ENCODE results near the gene SEL1L3. TPM values are rescaled to one million over a fixed set of nuclear protein-coding genes. Genes with fewer than 3 reads are reported as not detected.

SEL1L3 gene
- total RNA-seq, 1 donor from 2014 or later = 24.9 TPM

DNA sequence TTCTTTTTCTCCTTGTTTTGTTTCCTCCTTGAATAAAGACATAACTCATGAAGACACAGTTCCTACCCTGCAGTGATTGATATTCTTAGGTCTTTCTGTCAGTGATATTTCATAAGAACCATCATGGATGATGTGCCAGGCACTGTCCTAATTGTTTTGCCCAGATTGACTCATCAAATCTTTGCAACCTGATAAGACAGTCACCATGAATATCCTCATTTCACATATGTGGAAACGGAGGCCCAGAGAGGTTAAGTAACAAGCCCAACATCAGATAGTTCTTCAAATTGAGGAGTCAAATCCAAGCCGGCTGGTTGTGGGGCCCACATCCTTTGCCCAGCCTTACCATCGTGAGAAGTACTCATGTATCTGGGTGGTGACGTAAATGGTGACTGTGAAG, 69.9 kb downstream of the SEL1L3 start:
- H3K27me3 Mint-ChIP-seq (ENCODE audit: low read depth, unreplicated experiment) = no peaks in the 10 kb centered on the region
- Histone ChIP-seq H2AFZ (ENCODE audit: low read depth, low read length) (no peak overlapping the region), H3K27me3 (ENCODE audit: insufficient read depth, low read length) (no peaks in the 10 kb centered on the region), H3K36me3 (ENCODE audit: insufficient read depth, low read length) (no peaks in the 10 kb centered on the region), H3K9me3 (ENCODE audit: insufficient read depth, low read depth, low read length) (no peaks in the 10 kb centered on the region), H4K20me1 (ENCODE audit: insufficient read depth, low read length) (no peaks in the 10 kb centered on the region), H3K4me3 (ENCODE audit: insufficient read depth, low read depth, low read length) (no peak overlapping the region), H3K9ac (ENCODE audit: low read length) (no peak overlapping the region), H3K4me1 (ENCODE audit: insufficient read depth, low read length) (peaks cover 14% of the 10 kb centered on the region), H3K27ac (ENCODE audit: low read depth, low read length) (no peak overlapping the region), H3K4me2 (ENCODE audit: low read length) (no peak overlapping the region), H3K79me2 (ENCODE audit: insufficient read depth, low read length) (no peaks in the 10 kb centered on the region)
- no peak overlapping the region for H3K4me3 Mint-ChIP-seq (ENCODE audit: unreplicated experiment)
- H3K36me3 Mint-ChIP-seq (ENCODE audit: low read depth, unreplicated experiment) = peaks cover 35% of the 10 kb centered on the region
- no peak for DNase-seq (ENCODE audit: low read depth)
- TF ChIP-seq, protein P1, sequence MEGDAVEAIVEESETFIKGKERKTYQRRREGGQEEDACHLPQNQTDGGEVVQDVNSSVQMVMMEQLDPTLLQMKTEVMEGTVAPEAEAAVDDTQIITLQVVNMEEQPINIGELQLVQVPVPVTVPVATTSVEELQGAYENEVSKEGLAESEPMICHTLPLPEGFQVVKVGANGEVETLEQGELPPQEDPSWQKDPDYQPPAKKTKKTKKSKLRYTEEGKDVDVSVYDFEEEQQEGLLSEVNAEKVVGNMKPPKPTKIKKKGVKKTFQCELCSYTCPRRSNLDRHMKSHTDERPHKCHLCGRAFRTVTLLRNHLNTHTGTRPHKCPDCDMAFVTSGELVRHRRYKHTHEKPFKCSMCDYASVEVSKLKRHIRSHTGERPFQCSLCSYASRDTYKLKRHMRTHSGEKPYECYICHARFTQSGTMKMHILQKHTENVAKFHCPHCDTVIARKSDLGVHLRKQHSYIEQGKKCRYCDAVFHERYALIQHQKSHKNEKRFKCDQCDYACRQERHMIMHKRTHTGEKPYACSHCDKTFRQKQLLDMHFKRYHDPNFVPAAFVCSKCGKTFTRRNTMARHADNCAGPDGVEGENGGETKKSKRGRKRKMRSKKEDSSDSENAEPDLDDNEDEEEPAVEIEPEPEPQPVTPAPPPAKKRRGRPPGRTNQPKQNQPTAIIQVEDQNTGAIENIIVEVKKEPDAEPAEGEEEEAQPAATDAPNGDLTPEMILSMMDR (IDR thresholded peaks at IDR 0.05; ENCODE audit: insufficient read depth, low read depth, low read length) = no peak
- no peak for TF ChIP-seq EZH2 (IDR thresholded peaks at IDR 0.05; ENCODE audit: insufficient read depth, low read length)
- H3K9me3 Mint-ChIP-seq (ENCODE audit: unreplicated experiment) = no peaks in the 10 kb centered on the region
- peaks cover 14% of the 10 kb centered on the region for H3K4me1 Mint-ChIP-seq (ENCODE audit: low read depth, unreplicated experiment)
- no peak overlapping the region for H3K27ac Mint-ChIP-seq (ENCODE audit: unreplicated experiment)
- FAIRE-seq = no peak

DNA sequence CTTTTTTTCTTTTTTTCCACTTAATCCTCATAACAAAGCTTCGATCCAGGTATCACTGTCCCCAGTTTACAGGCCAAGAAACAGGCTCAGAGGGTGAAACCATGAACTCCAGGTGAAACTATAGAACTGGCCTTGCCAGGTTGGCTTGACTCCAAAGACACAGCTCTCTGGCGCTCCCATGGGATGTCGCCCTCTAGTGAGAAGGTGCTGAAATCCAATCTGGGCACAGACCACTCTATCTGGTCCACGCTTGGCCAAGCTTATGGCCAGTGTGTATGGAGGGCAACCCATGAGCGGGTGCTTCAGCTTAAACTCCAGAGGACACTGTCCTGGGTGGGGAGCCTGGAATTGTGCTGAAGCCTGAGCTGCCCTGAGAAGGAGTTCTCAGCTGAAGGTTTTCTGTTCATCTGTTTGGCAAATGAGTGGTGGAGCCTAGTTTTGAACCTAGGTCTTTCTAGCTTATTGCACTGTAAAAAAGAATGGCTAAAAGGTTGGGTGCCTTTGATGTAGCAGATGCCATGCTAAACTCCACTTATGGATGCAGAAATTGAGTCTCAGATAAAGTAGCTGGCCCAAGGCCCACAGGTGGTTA, 70.5 kb downstream of the SEL1L3 start:
- Histone ChIP-seq H3K9ac (ENCODE audit: low read length) (no peak overlapping the region), H3K36me3 (ENCODE audit: insufficient read depth, low read length) (no peaks in the 10 kb centered on the region), H3K27ac (ENCODE audit: low read depth, low read length) (no peak overlapping the region), H3K27me3 (ENCODE audit: insufficient read depth, low read length) (no peaks in the 10 kb centered on the region), H3K4me1 (ENCODE audit: insufficient read depth, low read length) (peaks cover 14% of the 10 kb centered on the region), H4K20me1 (ENCODE audit: insufficient read depth, low read length) (no peaks in the 10 kb centered on the region), H3K9me3 (ENCODE audit: insufficient read depth, low read depth, low read length) (no peaks in the 10 kb centered on the region), H3K4me2 (ENCODE audit: low read length) (no peak overlapping the region), H2AFZ (ENCODE audit: low read depth, low read length) (no peak overlapping the region), H3K79me2 (ENCODE audit: insufficient read depth, low read length) (no peaks in the 10 kb centered on the region), H3K4me3 (ENCODE audit: insufficient read depth, low read depth, low read length) (no peak overlapping the region)
- Mint-ChIP-seq H3K4me3 (ENCODE audit: unreplicated experiment) (no peak overlapping the region), H3K4me1 (ENCODE audit: low read depth, unreplicated experiment) (peaks cover 14% of the 10 kb centered on the region), H3K9me3 (ENCODE audit: unreplicated experiment) (no peaks in the 10 kb centered on the region), H3K27ac (ENCODE audit: unreplicated experiment) (no peak overlapping the region), H3K36me3 (ENCODE audit: low read depth, unreplicated experiment) (peaks cover 36% of the 10 kb centered on the region), H3K27me3 (ENCODE audit: low read depth, unreplicated experiment) (no peaks in the 10 kb centered on the region)
- TF ChIP-seq, protein P1 (IDR thresholded peaks at IDR 0.05; ENCODE audit: insufficient read depth, low read depth, low read length) = peak; percentile 25
- TF ChIP-seq EZH2 (IDR thresholded peaks at IDR 0.05; ENCODE audit: insufficient read depth, low read length) = no peak
- DNase-seq (ENCODE audit: low read depth) = no peak
- FAIRE-seq = no peak

DNA sequence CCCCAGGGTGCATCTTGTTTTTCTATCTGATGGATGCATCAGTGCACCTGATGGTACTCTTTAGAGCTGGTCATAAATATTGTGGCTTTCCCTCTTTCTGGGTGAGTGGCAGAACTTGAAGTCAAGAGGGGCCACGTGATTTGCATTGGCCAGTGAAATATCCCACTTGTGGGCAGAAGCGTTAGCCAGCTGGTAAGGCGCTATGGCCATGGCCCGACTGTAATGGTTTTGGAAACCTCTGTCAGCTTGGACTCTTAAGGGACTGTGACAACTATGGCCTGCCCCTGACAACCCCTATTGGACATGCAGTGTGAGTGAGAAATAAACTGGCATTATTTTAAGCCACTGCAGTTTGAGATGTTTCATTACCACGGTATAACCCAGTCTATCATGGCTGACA, 72.8 kb downstream of the SEL1L3 start:
- Mint-ChIP-seq H3K36me3 (ENCODE audit: low read depth, unreplicated experiment) (peaks cover 41% of the 10 kb centered on the region), H3K4me1 (ENCODE audit: low read depth, unreplicated experiment) (peaks cover 2% of the 10 kb centered on the region), H3K27ac (ENCODE audit: unreplicated experiment) (no peak overlapping the region), H3K4me3 (ENCODE audit: unreplicated experiment) (no peak overlapping the region), H3K9me3 (ENCODE audit: unreplicated experiment) (no peaks in the 10 kb centered on the region), H3K27me3 (ENCODE audit: low read depth, unreplicated experiment) (no peaks in the 10 kb centered on the region)
- FAIRE-seq (no peak), DNase-seq (ENCODE audit: low read depth) (no peak)
- no peak overlapping the region for H3K27ac ChIP-seq (ENCODE audit: low read depth, low read length)
- no peaks in the 10 kb centered on the region for H4K20me1 ChIP-seq (ENCODE audit: insufficient read depth, low read length)
- no peak overlapping the region for H3K9ac ChIP-seq (ENCODE audit: low read length)
- H3K4me2 ChIP-seq (ENCODE audit: low read length) = no peak overlapping the region
- H3K79me2 ChIP-seq (ENCODE audit: insufficient read depth, low read length) = no peaks in the 10 kb centered on the region
- H3K4me1 ChIP-seq (ENCODE audit: insufficient read depth, low read length) = no peaks in the 10 kb centered on the region
- TF ChIP-seq EZH2 (IDR thresholded peaks at IDR 0.05; ENCODE audit: insufficient read depth, low read length) = no peak
- TF ChIP-seq, protein P1 (IDR thresholded peaks at IDR 0.05; ENCODE audit: insufficient read depth, low read depth, low read length) = no peak
- H2AFZ ChIP-seq (ENCODE audit: low read depth, low read length) = no peak overlapping the region
- no peak overlapping the region for H3K4me3 ChIP-seq (ENCODE audit: insufficient read depth, low read depth, low read length)
- no peaks in the 10 kb centered on the region for H3K36me3 ChIP-seq (ENCODE audit: insufficient read depth, low read length)
- H3K27me3 ChIP-seq (ENCODE audit: insufficient read depth, low read length) = no peaks in the 10 kb centered on the region
- no peaks in the 10 kb centered on the region for H3K9me3 ChIP-seq (ENCODE audit: insufficient read depth, low read depth, low read length)

All from astrocyte (in vitro differentiated cells and primary cell).